HG03103 (cell line): ENCODE measurements around the gene RSPO3.

ENCODE experiments used
- ATAC-seq: cut with Tn5 transposase; IDR thresholded peaks from one replicate; pipeline ENCODE4 v1.9.1; 2021; ENCODE audit warnings: low read depth; ENCODE audit not compliant: unreplicated experiment

RSPO3 gene

GRCh38 chr6:127110712-127111111, 7.8 kb upstream of the RSPO3 start:
- ATAC-seq = no peak

DNA sequence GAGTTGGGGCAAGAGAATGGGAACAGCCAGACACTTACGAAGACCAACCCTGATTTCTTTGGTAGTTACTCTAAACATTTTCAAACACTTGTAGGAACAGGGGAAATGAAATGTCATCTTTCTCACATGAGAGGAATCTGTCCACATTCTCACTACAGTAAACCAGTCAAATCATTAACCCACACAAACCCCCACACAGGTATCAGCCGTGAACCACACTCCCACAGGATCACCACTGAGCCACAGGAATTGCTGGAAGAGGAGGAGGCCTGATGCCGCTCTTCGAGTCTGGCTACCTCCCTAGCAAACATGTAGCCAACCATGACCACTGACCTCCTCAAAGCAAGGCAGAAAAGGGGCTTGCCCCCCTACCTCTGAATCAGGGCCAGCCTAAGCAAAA, 6.9 kb upstream of the RSPO3 start:
- ATAC-seq = no peak

DNA sequence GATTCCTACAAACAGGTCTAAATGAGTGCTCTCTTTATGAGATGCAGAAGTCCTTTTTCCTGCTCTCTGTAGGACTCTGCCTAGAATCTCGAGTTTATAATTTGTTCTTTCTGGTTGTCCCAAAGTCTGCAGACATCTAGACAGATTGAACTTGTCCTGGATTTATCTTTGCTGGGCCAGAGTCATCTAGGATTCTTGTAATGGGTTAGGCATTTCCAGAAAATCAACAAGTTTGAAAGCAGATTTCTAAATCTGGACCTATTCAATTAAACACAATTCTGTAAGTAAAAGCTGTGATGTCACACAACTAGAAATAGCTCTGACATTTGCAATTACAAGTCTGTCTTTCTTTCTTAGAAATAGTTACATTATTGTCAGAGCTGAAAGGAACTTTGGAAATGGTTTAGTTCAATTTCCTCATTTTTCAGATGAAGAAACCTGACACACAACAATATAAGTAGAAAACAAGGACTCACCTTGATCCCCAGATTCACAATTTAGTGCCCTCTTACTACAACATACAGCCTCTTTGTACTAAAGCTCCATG, 4.2 kb upstream of the RSPO3 start:
- ATAC-seq = no peak

DNA sequence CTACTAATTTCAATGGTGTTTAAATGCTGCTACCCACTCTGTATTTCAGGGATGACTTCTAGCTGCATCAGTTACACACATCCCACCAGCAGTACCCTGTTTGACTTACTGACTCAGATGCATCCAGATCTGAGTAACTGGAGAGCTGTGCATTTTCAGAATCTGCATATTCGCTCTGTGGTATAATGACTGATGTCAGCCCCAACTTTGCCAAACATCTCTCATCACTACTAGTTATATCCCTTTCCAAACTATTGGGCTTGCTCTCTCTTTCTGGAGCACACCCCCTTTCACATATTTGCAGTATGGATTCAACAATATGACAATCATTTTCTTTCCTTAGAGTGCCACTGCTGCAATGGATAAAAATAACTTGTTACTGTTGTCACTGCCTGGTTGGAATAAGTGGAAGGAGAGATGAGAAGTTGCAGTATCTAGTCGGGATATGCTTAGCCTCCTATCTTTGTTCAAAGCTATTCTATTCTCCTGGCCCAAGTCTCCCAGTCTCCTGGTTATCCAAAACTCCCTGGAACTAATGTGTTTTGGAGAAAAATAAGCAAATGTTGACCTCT, 3.3 kb upstream of the RSPO3 start:
- no peak for ATAC-seq

DNA sequence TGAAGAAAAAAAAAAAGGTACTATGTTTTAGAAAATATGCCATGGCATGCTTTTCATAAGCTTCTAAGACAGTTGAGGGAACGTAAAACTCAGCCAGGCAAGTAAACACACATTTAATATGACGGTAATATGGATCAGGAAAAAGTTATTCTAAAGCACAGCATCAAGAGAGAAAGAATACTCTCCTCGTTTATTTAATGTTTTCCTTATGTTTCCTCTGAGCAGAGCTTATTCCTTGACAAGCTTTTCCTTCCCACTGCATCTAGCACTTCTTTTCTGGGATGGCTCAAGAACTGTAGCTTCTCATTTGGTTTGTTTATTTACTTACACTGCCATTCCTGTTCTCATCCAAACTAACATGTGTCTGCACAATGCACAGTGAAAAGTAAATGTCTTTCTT, 2.7 kb upstream of the RSPO3 start:
- ATAC-seq = no peak

GRCh38 chr6:127117979-127118297, 533 bp upstream of the RSPO3 start:
- no peak for ATAC-seq

GRCh38 chr6:127119102-127120022, 891 bp downstream of the RSPO3 start:
- peak; percentile 38 for ATAC-seq

GRCh38 chr6:127120023-127120786, 1.7 kb downstream of the RSPO3 start:
- ATAC-seq = no peak

DNA sequence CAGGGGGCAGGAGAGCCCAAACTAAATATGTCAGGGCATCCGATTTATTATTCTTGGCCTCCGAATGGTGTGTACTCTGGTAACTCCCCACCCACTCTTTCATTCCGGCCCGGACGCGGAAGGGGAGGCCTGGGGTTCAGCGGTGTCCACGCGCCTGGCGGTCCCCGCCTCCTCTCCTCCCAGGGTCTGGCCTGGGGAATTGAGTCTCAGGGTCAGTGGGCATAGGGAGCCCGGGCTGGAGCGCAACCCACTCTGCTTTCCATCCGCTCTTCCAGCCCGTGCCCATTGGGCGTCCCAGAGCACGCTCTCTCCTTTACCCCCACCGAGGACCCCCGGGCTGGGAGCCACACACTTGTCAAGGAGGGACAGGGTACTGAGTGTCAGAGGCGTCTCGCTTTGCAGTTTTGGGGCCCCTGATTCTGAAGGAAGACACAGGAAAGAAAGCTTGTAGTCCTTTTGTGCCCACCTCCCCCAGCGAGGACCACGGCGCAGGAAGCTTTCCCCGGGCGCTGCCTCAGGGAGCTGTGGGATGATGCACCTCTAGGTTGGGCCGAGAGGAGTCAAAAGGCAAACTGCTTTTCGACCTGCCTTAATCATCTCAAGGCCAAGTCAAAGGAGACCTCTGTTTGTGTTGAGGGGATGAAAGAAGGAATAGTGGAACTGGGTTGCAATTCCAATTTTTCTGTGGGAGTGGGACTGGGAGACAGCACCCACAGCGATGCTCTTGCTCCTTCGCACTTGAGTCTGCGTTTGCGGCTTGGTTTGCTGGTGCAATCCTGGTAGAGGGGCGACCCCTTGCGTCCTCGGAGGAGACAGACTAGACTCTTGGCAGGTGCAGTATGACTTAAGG, 2.5 kb downstream of the RSPO3 start:
- ATAC-seq = peak; percentile 80

GRCh38 chr6:127121637-127121960, 3.1 kb downstream of the RSPO3 start:
- ATAC-seq = no peak

DNA sequence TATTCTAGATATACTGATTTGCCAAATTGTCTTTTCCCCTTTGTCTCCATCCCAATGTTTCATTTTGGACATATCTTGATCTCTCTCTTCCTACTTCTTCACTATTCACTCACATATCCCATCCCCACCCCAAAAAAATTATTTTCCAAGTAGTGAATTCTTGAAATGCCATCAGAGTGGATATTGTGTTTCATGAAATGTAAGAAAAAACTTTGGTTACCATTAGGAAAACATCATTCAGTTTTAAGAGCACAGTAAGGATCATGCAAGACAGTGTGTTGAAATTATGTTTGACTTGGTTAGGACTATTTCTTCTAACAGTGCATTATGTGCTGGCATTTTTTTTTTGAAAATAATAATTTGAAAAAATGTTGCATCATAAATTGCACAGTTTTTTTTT, 5.7 kb downstream of the RSPO3 start:
- no peak for ATAC-seq

DNA sequence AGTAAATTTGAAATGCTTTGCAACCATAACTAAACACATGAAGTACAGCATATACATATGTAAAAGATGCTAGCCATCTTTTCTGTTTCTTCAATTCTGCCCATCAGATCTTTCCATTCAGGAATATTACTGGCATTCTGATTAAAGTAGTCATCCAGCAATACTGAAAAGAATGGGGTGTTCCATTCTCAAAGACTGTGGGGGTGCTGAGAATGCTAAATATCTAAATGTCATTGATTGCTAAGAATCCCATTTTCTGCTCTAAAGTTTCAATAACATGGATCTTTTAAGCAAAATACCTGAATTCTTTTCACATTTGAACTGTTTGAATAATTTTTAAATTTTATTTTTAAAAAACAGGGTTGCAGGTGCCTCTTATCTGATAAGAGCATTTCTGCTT, 6.2 kb downstream of the RSPO3 start:
- no peak for ATAC-seq

GRCh38 chr6:127128066-127128465, 9.6 kb downstream of the RSPO3 start:
- no peak for ATAC-seq

DNA sequence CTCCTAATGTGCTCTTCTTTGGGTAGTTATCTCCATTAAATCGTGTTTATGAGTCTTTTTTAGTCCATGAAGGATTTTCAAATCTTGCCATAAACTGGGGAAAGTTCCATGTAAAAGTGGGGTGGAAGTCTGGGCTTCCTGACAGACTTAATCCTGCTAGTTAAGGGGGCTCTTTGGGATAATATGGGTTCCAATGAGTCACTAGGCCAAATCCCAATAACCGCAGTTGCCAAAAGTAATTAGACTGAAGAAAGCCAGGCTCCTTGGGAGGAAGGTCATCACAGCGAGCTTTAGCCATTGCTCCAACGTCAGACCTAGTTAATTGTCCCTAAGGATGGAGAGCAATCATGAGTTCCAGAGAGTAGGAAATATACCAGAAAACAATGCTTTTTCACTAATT, 10.8 kb downstream of the RSPO3 start:
- ATAC-seq = no peak

GRCh38 chr6:127131275-127131674, 12.8 kb downstream of the RSPO3 start:
- no peak for ATAC-seq

DNA sequence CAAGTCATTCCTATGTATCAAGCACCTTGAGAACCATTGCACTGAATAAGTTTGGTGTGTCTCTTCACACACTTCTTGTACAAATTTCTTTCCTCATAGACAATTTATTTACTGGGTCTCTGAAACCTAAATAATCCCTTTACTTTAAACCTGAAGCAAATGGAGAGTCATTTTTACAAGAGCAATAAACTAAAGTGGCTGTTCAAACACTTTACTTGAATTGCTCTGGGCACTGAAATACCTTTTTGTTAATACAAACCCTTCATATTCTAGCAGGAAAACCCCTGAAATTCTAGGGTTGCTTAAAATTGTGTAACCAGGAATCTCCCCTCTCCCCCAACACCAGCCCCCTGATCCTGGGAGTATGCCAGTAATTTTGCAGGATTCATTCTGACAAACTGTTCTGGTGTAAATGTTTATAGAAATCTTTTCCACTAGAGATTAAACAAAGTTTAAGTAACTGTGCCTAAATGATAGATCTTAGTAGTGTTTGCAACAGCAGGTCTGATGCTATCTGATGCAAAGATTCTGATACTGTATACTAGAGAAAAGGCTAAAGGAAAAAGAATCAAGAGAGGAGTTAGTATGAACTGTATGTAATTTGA, 13.4 kb downstream of the RSPO3 start:
- ATAC-seq = no peak

- no peak for ATAC-seq
These were observed 15.7 kb downstream of the RSPO3 start for GRCh38 chr6:127134136-127134535.

DNA sequence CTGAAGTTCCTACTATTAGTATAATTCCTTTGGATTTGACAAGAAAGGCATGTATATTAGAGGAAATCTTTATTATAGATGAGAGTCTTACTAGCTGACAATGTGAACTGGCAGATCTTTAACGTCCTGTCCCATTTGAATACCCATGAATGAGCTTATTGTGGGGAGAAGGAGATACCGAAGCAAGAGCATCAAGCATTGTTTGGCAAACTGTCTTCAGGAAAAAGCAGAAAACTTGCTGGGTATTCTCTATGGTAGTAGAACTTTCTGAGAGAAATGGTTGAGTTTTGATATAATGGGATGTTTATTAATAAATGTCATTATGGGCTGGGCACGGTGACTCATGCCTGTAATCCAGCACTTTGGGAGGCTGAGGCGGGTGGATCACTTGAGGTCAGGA, 18.3 kb downstream of the RSPO3 start:
- ATAC-seq = no peak

GRCh38 chr6:127146932-127147331, 28.5 kb downstream of the RSPO3 start:
- no peak for ATAC-seq

DNA sequence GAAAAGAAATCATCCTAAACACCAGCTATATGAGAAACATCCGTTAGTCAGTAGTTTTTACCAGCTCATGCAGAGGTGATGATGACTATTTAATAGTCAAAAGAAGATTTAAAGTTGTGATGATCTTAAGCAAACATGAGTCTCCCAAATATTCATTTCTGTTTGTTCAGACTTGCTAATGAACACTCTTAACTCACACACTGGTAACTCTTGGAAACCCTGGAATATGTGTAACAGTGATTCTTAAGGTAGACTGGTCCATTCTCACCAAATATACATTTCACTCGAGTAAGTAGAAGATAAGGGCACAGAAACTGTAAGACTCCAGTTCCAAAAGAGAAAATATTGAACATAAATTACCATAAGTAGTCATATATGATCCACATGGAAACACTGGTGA, 29.1 kb downstream of the RSPO3 start:
- ATAC-seq = no peak
